Inferior parietal cortex (tissue), 1 donor: Measurements from ENCODE around the gene BCLAF3.

Source experiments
- DNase-seq: peaks from one replicate; pipeline ENCODE4 v3.0.0-alpha.2; 2016; ENCODE audit errors: extremely low spot score

The BCLAF3 gene

DNA sequence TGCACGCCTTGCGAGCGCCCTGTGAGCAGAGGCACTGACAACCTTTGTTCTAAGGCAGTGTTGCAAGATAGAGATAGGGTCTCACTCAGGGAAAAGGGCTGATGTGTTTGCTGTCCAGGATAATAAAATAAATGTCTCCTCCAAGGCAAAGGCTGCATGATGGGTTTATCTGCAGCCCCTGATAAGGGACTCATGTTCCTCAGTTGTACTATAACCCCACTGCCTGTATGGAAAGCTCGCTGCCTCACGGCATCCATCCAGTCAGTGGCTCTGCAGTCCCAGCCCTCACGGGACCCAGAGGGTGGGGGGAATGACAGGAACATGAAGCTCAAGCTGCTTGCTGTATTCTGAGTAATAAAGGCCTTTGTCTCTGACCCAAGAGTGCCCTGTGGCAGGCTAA, 22.6 kb downstream of the BCLAF3 start:
- no peak for DNase-seq

DNA sequence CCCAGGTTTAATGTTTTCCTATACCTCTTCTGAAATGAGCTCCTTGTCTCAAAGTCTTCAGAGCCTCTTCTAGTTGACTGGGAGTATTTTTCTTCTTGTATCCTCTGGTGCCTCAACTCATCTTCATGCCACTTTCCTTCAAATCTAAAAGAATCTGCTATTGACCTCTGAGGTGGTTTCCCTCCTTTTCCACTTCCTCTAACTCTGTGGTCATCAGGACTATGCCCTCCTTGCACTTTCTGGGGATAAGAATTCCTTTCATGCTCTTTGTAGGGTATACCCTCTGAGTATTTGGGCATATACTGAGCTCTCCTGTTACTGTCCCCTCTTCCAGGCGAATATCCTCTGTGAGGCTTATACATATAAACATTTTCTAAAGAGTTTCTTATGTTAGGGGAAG, 24.8 kb downstream of the BCLAF3 start:
- DNase-seq: no peak

DNA sequence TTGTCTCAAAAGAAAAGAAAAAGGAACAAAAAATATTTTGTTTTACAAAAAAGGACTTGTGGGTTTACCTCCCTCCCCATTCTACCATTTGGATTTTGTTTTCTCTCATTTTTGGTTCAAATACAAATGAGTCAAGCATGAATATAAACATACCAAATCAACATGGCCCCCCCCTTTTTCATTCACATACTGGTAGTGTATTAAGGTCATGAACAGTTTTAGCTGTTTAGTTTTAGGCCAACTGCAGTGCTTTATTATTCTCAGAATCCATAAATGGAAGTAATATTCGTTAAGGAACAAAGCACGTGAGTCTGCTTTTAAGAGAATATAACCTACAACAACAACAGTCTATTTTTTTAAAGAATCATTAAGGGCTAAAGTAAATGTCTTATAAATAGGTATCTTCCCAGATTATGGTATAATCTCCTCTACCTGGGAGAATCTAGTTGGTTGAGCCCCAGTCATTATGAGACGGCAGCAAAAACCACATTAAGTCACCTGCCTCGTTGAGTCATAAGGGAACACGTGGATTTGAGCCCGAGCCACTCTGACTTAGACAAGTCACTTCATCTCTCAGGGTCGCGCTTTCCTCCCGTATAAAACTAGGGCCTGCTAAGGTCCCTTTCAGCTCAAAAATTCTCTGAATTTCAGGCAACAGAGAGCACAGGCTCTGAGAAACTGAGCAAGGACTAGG, 26.7 kb downstream of the BCLAF3 start:
- no peak for DNase-seq

DNA sequence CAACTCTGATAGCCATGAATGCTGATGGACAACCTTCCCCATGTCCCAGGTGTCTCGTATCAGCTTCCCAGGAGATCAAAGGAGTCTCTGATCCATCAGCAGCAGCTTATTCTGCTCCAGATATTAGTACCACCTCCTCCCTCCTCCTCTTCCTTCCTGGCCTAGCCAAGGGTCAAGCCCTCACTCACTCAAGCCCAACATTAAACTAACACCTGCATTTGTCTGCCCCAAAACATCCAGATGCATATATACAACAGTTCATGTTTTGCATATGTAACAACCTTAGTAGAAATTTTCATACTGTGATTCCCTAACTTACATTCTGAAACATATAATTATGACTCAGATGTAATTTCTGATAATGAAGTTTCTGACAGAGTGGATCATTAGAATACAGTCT, 29.9 kb downstream of the BCLAF3 start:
- DNase-seq: no peak

DNA sequence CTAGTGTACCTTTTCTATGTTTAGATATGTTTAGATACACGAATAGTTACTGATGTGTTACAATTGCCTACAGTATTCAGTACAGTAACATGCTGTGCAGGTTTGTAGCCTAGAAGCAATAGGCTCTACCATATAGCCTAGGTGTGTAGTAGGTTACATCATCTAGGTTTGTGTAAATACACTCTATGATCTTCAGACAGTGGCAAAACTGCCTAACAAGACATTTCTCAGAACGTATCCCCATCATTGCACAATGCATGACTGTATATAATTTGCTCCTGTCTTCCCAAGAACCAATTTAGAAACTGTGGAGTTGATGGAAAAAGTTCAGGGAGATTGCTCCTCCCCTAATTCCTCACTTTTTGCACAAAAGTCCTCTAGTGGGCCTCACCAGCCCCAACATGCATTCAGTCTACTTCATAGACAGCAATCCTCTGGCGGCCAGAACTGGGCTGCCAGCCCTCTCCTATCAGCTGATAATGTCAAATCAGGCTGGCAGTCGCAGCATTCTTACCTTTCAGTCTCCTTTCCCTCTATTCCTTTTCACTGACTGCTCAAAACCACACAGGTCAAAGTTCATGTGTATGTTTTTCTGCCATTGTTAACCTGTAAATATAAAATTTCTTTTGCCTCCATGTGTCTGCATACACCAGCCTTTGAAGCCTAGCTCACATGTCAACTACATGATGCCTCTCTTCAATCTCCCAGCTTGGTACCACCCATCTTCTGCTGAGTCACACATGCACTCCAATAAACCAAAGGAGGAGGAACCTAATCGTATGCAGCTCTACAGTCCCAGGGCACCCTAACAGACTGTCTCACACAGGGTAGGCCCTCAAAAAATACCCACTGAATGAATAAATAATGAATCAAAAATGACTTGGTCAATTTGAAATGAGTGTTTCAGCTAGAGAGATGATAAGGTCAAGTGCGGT, 32.0 kb downstream of the BCLAF3 start:
- no peak for DNase-seq

DNA sequence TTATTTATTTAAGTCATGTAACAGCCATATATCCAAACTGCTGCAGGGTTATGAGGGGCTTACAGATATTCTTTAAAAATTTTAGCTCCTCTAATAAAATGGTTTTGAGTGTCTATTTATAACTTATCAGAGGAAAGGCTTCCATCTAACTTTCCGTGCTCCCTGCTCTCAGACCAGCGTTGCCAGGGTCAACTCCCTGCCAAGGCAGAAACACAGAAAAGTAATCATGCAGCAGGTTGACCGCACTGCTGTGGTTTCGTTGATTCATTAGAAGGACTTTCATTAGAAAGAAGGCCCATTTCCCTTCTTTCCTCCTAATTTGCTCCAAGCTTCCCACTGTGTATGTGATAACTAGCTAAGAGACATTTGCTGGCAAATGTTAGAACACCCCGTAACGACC, 33.9 kb downstream of the BCLAF3 start:
- no peak for DNase-seq

DNA sequence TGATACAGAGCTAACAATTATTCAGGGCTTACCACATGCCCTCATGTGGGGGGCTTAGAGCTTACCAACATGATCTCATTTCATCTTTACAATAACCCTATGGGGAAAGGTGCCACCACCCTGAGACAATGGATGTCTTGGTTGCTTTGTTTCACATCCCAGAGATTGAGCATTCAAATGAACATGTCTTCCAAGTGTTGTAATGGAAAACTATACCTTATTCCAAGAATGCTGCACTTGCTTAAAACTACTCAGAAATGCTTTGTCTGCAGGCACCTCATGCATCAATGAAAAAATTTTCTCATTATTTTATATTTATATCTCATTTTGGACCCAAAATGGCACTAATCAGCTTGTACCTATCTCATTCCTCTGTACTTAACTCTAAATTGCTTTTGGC, 34.6 kb downstream of the BCLAF3 start:
- DNase-seq: no peak

DNA sequence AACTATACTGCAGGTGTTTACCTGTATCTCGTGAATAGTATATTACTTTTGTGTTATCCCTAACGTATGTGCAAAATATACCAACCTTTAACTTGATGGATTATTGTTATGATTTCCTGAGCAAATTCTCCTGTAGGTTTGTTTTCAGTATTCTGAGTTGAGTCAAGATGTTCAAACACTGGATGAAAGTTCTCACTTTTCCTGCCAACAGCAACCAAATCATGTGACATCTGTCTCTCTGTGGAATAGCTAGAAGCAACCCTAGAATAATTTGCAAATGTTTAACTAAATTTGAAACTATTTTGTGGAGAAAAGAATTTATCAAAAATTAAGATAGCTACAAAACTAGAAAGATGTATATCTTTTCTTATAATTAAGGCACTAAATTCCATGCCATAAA, 35.6 kb downstream of the BCLAF3 start:
- DNase-seq: peak; percentile 26

DNA sequence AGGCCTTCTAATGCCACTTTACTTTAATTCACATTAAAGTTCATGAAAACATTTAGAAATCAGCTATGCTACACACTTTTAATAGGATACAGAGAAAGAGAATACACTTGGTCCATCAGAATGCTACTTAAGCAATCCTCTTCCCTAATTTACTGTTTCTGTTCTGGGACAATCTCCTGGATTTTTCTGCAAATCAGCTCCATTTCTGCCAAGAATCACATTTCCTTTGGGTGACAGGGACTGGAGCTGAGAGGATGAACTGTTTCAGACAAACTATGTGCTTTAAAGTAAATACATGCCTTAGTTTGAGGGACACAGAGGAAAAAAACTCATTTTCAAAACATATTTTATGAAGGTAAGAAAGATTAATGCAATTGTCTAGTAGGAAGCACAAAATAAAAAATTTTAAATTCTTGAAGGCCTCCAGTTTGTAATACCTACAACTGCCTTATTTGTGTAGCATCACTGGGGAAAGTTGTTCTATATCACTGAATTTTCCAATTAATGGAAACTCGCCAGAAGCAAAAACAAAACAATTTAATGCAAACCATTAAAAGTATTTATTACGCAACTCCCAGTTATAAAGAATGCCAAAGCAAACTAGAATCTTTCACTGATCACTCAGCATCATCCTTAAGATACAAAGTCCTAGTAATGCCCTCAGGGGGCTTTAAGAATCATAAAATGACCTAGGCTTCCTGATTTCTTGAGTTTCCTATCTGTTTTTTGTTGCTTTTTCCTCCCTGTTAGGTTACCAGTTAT, 36.3 kb downstream of the BCLAF3 start:
- no peak for DNase-seq

DNA sequence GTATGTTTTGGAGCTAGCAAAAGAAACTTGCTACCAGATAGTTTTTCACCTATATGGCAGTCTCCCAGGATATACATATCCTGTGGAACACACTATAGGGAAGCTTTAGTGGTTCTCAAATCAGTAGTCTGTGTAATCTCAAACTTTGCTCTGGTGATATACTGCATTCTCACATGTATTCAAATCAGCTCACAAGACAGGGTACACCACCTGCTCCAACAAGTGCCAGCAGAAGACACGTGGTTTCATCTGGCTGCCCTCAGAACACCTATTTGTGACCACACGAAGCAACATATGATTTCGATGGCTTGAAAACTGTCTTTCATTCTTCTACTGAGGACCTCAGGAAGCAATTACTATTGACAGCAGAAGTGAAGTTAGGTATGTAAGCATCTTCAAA, 37.7 kb downstream of the BCLAF3 start:
- no peak for DNase-seq

DNA sequence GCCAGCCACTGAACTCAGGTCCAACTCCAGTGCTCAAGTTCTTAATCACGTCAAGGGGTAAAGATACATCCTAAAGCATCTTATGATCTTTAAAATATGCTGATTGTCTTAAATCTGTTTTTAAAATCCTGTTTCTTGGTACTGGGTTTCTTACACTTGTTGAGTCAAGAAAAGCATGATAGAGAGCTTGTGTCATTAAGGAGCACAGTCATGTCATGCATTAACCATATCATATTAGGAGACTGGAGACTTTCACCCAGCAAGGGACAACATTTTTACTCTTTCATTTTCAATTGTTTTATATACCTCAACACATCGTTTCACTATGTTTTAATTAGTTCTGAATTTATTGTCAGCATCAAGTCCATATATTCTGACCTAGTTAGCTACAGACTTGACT, 41.5 kb downstream of the BCLAF3 start:
- no peak for DNase-seq

DNA sequence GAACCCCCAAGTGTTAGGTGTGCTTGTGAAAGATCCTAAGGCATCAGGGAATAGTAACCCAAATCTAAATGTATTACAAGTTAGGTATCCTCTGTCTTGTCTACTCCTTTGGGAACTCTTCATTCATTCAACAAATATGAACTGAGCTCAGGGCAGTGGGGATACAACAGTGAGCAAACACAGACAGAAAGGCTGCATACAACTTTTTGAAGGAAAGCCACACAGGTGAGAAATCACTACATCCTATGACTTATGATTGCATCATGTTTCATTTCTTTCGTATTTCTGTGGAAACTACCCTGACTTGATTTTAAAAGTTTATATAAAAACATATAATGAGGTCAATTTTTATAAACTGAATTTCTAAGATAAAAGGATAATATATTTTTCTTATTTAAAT, 43.2 kb downstream of the BCLAF3 start:
- DNase-seq: no peak
